ENCODE results near the gene NEDD4L.

NEDD4L gene

GRCh38 chr18:58229162-58229561 lies 185.1 kb downstream of the NEDD4L start:
- DNase-seq (ENCODE audit: extremely low read depth in 1 of 2, low read depth in 1 of 2): no peak

DNA sequence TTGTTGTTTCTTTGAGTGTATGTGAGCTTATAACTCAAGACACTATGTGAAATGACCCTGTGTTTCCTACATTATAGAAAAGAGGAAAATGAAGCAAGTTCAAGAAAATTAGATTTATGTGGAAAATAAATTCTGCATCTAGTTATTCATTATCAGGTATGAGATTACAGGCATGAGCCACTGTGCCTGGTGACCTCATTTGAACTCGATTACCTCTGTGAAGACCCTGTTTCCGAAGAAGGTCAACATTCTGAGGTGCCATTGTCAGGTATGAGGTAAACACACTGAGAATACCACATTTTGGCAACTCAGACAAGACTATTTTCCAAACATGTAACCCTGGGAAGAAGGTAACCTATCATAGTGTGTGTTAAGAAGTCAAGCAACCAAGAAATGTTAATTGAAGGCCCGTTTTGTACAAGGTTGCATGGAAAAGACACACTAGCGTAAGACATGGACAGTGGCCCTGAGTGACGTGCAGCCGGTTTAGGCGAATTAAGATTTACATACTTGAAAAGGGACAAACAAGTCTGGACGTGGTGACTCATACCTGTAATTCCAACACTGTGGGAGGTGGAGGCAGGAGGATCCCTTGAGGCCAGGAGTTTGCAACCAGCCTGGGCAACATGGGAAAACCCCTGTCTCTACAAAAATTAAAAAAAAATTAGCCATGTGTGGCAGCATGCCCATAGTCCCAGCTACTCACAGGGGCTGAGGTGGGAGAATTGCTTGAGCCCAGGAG lies 186.6 kb downstream of the NEDD4L start:
- no peak for DNase-seq (ENCODE audit: extremely low read depth in 1 of 2, low read depth in 1 of 2)

DNA sequence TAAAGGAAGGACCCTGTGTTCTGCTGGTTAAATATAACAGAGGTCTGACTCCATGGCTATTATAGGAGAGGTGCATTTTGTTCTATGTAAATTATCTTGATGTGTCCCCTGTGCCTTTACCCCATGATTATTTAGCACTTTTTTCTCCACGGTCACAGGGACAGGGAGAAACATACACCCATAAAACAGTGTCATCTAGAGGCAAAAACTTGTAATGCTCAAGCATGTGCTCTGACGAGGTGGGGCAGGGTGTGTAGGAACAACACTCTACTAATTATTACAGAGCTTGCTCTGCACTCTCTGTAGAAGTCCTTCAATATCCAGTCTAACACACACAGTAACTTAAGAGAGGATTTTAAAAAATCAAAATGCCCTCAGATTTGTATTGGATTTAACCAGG lies 187.9 kb downstream of the NEDD4L start:
- DNase-seq (ENCODE audit: extremely low read depth in 1 of 2, low read depth in 1 of 2): no peak

GRCh38 chr18:58232668-58233067 lies 188.6 kb downstream of the NEDD4L start:
- no peak for DNase-seq (ENCODE audit: extremely low read depth in 1 of 2, low read depth in 1 of 2)

GRCh38 chr18:58234359-58234741 lies 190.3 kb downstream of the NEDD4L start:
- DNase-seq (ENCODE audit: extremely low read depth in 1 of 2, low read depth in 1 of 2): no peak

DNA sequence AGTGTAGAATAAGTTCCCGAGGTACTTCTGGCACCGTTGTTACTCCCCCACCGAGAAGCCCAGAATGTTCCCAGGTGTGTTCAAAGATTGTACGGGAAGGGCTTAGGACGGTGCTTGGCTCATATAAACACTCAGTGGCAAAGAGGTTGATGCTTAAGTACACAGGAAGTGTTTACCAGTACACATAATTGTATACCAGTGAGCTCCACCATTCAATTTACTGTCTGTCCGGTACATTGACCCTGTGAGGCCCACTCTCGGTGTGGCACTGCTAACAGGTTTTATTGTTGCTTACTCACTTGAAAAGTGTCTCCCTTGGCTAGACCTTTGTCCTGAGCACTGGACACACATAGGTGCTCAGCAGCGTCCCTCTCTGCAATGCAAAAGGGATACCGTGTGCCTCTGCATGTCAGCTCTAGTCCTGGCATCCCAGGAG lies 191.0 kb downstream of the NEDD4L start:
- no peak for DNase-seq (ENCODE audit: extremely low read depth in 1 of 2, low read depth in 1 of 2)

DNA sequence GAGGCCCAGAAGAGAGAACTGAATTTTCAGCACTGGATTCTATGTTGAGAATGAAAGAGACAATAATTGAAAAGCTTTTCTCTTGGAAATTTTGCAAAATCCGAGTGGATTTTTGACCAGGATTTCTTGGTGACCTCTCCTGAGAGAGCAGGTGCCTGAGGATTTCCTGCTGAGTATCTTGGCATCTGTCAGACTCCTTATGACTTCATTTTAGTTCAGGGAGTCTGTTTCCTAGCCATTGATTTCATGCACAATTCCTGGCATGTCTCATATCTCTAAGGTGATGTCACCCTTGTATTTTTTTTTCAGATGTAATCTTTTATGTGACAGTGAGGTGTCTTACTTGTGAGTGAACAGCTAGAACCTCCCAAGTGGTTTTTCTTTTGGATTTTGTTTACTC lies 195.9 kb downstream of the NEDD4L start:
- no peak for DNase-seq (ENCODE audit: extremely low read depth in 1 of 2, low read depth in 1 of 2)

DNA sequence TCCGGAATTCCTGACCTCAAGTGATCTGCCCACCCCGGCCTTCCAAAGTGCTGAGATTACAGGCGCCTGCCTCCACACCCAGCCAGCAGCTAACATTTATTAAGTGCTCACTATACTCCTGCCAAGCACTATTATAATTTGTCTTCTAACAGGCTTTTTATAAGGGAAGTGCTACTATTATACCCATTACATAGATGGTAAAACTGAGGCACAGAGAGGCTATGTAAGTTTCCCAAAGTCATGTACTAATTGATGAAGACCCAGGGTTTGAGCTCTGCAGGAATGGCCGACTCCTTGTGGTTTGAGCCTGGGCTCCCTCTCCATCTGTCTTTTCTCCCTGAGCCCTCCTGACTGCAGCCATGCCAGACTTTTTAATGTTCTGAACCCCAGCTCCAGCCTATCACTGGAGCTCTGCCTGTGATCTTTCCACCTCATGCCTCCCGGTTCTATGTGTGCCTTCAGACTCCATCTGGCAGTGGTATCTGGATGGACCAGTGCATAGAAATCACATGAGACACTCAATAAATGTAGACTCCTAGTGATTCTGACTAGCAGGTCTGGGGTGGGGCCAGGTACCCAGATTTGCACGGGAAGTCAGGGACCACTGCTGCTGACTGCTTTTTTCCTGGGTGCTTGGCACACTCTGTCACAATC lies 197.1 kb downstream of the NEDD4L start:
- no peak for DNase-seq (ENCODE audit: extremely low read depth in 1 of 2, low read depth in 1 of 2)

DNA sequence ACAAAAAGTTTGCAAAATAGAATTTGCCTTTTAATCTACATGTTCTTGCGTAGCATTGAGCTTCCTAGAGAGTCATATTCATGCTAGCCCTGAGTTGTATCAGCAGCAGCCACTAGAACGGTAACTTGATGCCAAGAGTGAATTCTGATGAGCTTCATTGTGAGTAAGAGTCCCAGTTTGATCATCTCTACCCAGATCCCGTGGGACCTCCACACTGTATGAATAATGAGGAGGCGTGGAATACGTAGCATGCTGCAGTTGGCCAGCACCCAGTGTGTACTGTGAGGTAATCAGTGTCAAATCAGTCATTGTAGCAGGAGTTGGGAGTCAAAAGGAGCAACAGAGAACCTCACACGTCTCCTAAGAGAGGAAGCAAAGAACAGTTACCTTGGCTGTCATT lies 197.9 kb downstream of the NEDD4L start:
- DNase-seq (ENCODE audit: extremely low read depth in 1 of 2, low read depth in 1 of 2): no peak

- DNase-seq (ENCODE audit: extremely low read depth in 1 of 2, low read depth in 1 of 2): no peak
These were observed 198.4 kb downstream of the NEDD4L start for GRCh38 chr18:58242435-58242834.

DNA sequence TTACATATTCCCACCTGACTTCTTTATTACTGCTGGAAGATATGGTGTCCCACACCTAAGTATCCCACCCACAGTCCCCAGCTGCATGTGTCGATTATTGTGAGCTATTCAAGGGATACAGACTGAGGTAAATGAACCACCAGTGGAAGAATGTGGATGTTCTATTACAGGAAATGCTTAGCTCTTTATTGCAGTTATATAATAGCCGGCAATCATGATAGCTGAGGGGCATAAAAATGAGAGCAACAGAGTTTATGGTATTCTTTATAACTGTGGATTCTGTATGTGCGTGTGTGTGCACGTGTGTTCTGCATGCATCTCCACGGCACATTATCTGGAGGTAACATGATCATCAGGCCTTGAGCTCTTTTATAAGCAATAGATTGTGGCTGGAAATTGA lies 198.9 kb downstream of the NEDD4L start:
- DNase-seq (ENCODE audit: extremely low read depth in 1 of 2, low read depth in 1 of 2): no peak

GRCh38 chr18:58243401-58243800 lies 199.4 kb downstream of the NEDD4L start:
- DNase-seq (ENCODE audit: extremely low read depth in 1 of 2, low read depth in 1 of 2): no peak

DNA sequence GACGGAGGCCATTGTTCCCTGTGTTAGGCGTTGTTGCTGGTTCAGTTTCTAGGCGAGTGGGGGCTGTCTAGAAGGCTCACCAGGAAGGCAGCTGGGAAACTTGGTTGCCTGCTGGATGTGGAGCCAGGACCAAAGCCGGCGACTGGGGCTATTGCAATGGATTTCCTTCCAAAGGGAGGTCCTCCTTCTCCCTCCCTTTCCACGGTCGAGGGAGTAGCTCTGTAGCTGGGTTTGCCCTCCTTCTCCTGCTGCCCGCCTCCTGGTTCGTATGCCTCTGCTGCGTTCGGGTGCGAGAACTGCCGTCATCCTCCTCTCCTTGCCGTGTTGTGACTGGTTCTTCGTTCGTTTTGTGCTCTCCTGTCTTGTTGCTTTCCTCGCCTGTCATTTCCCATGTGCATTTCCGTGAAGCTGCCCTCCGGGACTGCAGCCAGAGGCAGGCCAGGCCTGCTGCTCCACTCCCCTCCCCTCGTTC lies 203.4 kb downstream of the NEDD4L start:
- no peak for DNase-seq (ENCODE audit: extremely low read depth in 1 of 2, low read depth in 1 of 2)

DNA sequence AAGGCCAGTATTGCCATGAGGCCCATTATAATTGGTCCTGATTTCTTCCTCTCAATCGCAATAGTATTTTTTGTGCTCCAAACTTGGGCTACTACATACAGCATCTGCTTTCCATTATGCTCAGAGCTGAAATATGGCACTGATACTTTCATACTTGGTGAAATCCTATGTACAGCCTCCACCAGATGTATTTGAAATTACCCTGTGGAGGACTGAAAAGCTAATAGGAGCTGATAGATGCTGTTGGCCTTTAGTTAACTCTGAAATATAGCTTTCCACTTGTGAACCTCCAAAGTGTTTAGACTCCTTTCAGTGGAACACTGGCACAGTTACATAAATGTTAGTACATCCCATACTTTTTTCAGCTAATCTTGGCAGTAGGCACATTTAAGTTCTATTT lies 205.7 kb downstream of the NEDD4L start:
- DNase-seq (ENCODE audit: extremely low read depth in 1 of 2, low read depth in 1 of 2): no peak

DNA sequence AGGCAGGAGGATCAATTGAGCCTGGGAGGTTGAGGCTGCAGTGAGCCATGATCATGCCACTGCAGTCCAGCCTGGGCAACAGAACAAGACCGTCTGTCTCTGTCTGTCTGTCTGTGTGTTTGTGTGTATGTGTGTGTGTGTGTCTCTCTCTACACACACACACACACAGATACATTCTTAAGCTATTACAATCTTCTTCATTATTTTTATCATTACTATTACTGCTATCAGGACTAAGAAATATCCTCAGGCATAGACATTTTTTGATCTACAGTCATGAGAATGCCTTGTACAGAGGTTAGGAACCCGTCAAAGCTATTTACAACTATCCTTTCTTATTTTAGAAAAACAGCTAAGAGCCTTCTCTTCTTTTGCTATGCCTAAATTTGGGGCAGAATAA lies 207.4 kb downstream of the NEDD4L start:
- DNase-seq (ENCODE audit: extremely low read depth in 1 of 2, low read depth in 1 of 2): no peak

DNA sequence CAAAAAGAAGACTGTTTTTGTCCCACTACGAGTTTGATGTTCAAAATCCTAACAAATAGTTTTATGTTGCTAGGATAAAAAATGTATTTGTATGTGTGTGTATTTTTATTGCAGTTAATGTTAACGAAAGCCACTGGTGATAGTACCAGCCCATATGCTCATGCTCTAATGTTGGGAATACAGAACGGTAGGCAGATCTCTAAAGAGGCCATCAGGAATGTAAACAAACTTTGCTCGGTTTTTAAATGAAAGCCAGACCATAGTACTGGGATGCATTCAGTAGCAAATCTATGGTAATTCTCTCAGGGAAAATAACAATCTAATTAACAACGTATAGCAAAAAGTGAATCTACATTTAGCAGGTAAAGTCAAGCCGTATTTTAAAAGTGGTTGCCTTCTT lies 208.1 kb downstream of the NEDD4L start:
- no peak for DNase-seq (ENCODE audit: extremely low read depth in 1 of 2, low read depth in 1 of 2)

DNA sequence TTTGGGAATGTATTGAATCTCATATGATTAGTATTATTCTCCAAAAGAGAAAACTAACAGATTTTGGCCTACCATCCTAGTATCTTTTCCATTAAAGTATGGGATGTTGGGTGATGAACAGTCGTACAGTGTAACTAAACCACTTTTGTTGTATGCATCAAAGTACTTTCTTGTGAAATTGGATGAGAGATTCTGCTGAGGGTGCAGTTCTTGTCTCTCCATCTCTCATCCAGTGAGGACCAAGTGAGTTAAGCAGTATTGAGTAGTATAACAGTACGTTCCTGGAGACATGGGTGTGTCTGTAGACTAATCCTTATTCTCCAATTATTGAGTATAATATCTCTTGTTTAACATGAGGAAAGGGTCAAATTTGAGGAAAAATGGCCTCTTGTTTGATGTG lies 209.3 kb downstream of the NEDD4L start:
- DNase-seq (ENCODE audit: extremely low read depth in 1 of 2, low read depth in 1 of 2): no peak

DNA sequence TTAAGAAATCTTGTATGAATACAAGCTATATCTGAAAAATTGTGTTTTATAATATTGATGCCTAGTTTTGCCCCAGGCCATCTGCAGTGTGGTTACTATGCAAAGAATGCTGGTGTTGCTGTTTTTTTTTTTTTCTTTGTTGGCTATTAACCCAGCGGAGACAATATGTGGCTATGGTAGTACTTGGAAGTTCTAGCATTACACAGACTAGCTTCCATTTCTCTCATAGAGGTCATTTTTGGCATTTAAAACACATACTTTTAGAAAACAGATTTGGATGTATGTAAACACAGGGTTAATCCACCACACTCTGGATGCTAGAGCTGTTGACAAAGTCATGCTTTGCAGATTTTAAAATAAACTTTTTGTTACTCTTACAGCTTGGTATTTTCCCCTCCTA lies 209.8 kb downstream of the NEDD4L start:
- DNase-seq (ENCODE audit: extremely low read depth in 1 of 2, low read depth in 1 of 2): no peak

DNA sequence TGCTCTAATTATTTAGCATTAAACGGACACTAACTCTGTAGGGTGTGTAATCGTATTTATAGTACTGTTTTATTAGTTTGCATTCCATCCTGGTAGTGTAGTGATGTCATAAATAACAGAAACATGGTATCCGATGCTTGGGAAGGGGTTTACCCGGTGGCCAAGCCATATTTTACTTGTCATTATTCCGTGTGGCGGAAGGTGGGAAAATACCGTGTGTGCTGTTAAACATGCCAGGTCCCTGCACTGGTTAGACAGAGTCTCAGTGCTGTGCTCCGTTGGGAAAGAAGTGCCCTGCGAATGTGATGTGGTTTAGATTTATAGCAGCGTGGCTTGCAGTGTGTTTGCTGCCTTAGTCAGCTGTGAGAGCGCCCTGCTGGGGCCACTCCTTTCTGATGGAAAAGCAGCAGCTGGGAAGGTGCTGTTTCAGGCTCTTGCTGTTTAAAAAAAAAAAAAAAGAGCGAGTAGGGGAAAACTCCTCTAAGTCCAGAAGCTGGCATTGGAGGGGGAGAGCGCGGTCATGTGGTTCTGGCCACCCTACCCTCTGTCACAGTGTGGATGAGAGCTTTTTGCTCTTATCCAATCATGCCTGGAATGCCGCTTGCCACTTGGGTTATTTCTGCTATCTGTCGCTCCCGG lies 211.0 kb downstream of the NEDD4L start:
- no peak for DNase-seq (ENCODE audit: extremely low read depth in 1 of 2, low read depth in 1 of 2)

- no peak for DNase-seq (ENCODE audit: extremely low read depth in 1 of 2, low read depth in 1 of 2)
These were observed 211.8 kb downstream of the NEDD4L start for GRCh38 chr18:58255701-58256311.

- no peak for DNase-seq (ENCODE audit: extremely low read depth in 1 of 2, low read depth in 1 of 2)
These were observed 212.5 kb downstream of the NEDD4L start for GRCh38 chr18:58256316-58257080.
